Right renal pelvis (tissue), 4 donors: ENCODE measurements around the gene POR. TPM values are rescaled to one million over a fixed set of nuclear protein-coding genes. Genes with fewer than 3 reads are reported as not detected.

Source experiments
- DNase-seq, 4 donors: peaks; one replicate each; pipeline ENCODE4 v3.0.0-alpha.2; 2013; ENCODE audit warnings: low read depth in 4 of 4, low spot score in 3 of 4, missing footprints in 1 of 4
- polyA plus RNA-seq, 4 donors: library from polyadenylated mRNA; unstranded; fragments of 120-200 nt; gene quantifications; one replicate each; pipeline ENCODE4 v1.2.1, GENCODE V29; 2013; ENCODE audit not compliant: insufficient read length in 4 of 4

POR gene
- polyA plus RNA-seq, 4 donors = 59.7 to 75.4 (median 67.2) TPM

GRCh38 chr7:75914169-75914654 is 743 bp upstream of the POR start:
- no peak for DNase-seq

GRCh38 chr7:75915416-75916156 is 631 bp downstream of the POR start:
- no peak for DNase-seq

GRCh38 chr7:75916259-75916658 is 1.3 kb downstream of the POR start:
- DNase-seq = no peak

GRCh38 chr7:75916685-75917634 is 2.0 kb downstream of the POR start:
- no peak for DNase-seq

- DNase-seq = no peak
Observed at GRCh38 chr7:75920431-75921161, 5.6 kb downstream of the POR start.

- DNase-seq = no peak
Observed at GRCh38 chr7:75921479-75921878, 6.5 kb downstream of the POR start.

GRCh38 chr7:75922966-75923603 is 8.1 kb downstream of the POR start:
- DNase-seq = no peak

- no peak for DNase-seq
Observed at GRCh38 chr7:75924256-75924655, 9.3 kb downstream of the POR start.

GRCh38 chr7:75924889-75925288 is 9.9 kb downstream of the POR start:
- no peak for DNase-seq

- no peak for DNase-seq
Observed at GRCh38 chr7:75925717-75926435, 10.9 kb downstream of the POR start.

GRCh38 chr7:75928568-75928914 is 13.6 kb downstream of the POR start:
- DNase-seq = no peak

- no peak for DNase-seq
Observed at GRCh38 chr7:75931680-75932079, 16.7 kb downstream of the POR start.

- DNase-seq = no peak
Observed at GRCh38 chr7:75937958-75938786, 23.2 kb downstream of the POR start.

GRCh38 chr7:75938921-75939320 is 24.0 kb downstream of the POR start:
- DNase-seq = no peak

- DNase-seq = no peak
Observed at GRCh38 chr7:75943864-75944263, 28.9 kb downstream of the POR start.

GRCh38 chr7:75944507-75944906 is 29.6 kb downstream of the POR start:
- DNase-seq = no peak

GRCh38 chr7:75945297-75946168 is 30.6 kb downstream of the POR start:
- DNase-seq = no peak
